ENCODE measurements around the gene CYREN. TPM values are rescaled to one million over a fixed set of nuclear protein-coding genes. Genes with fewer than 3 reads are reported as not detected.

CYREN gene
- total and polyA plus RNA-seq, 9 of the 15 experiments (the other 6 are each of a cell fraction or from before 2014, with no cell fraction given), result 13.9 to 108 (median 88.8) TPM

- TF ChIP-seq HINFP (tag; conservative IDR thresholded peaks at IDR 0.05; ENCODE audit: low read depth), result 0 out of 2 replicates have a peak, but pooled peaks have one; percentile 14
- TF ChIP-seq ZEB2 (IDR thresholded peaks at IDR 0.05), result peak; percentile 17; the same call in 1 of the 2 replicates
- peak; percentile 99 for TF ChIP-seq ATF4 (CRISPR knock-in tag; IDR thresholded peaks at IDR 0.05)
- TF ChIP-seq HDAC3 (IDR thresholded peaks at IDR 0.05; ENCODE audit: borderline replicate concordance, partially characterized antibody), result peak; percentile 47
- peak; percentile 95 for TF ChIP-seq MYC (IDR thresholded peaks at IDR 0.05; ENCODE audit: low read depth, low read length)
- TF ChIP-seq MYC (CRISPR knock-in tag; IDR thresholded peaks at IDR 0.05; ENCODE audit: borderline replicate concordance, low read depth), result no peak
- TF ChIP-seq ZNF79 (CRISPR knock-in tag; IDR thresholded peaks at IDR 0.05; ENCODE audit: low read depth), result peak; percentile 70; the same call in 1 of the 2 replicates
- peak; percentile 61 for TF ChIP-seq ZNF175 (CRISPR knock-in tag; IDR thresholded peaks at IDR 0.05; ENCODE audit: low read depth)
- peak; percentile 87 for TF ChIP-seq EP400 (IDR thresholded peaks at IDR 0.05)
- peak; percentile 45; the same call in 1 of the 2 replicates for TF ChIP-seq ZNF165 (CRISPR knock-in tag; IDR thresholded peaks at IDR 0.05; ENCODE audit: borderline replicate concordance)
- peak; percentile 6; the same call in 1 of the 2 replicates for TF ChIP-seq CREB5 (CRISPR knock-in tag; IDR thresholded peaks at IDR 0.05)
- peak; percentile 31; the same call in 1 of the 2 replicates for TF ChIP-seq THAP7 (CRISPR knock-in tag; IDR thresholded peaks at IDR 0.05)
- no peak for TF ChIP-seq ZNF77 (CRISPR knock-in tag; IDR thresholded peaks at IDR 0.05)
- peak; percentile 27; the same call in 1 of the 2 replicates for TF ChIP-seq KLF6 (CRISPR knock-in tag; IDR thresholded peaks at IDR 0.05; ENCODE audit: borderline replicate concordance)
- TF ChIP-seq ELF1 (tag; IDR thresholded peaks at IDR 0.05), result 0 out of 2 replicates have a peak, but pooled peaks have one; percentile 33
- no peak for TF ChIP-seq XRCC4 (IDR thresholded peaks at IDR 0.05; ENCODE audit: extremely low read depth, insufficient read depth, insufficient read length)
- TF ChIP-seq LCOR (CRISPR knock-in tag; IDR thresholded peaks at IDR 0.05), result 0 out of 2 replicates have a peak, but pooled peaks have one; percentile 52
- peak; percentile 39; the same call in 1 of the 2 replicates for TF ChIP-seq MTA1 (IDR thresholded peaks at IDR 0.05; ENCODE audit: borderline replicate concordance)
- no peak for TF ChIP-seq ZNF586 (CRISPR knock-in tag; conservative IDR thresholded peaks at IDR 0.05)
- peak; percentile 17 to 47 for TF ChIP-seq E2F6 (IDR thresholded peaks at IDR 0.05; ENCODE audit: borderline replicate concordance in 1 of 2, extremely low read depth in 1 of 2, insufficient read depth in 1 of 2, insufficient read length in 1 of 2, low read depth in 1 of 2, low read length in 1 of 2, poor library complexity in 1 of 2, severe bottlenecking in 1 of 2)
These were observed 9.5 kb downstream of the CYREN start (continued) for GRCh38 chr7:135160858-135161653.
